Colonic mucosa (tissue), 4 donors: ENCODE data around the gene EFEMP1. TPM values are rescaled to one million over a fixed set of nuclear protein-coding genes. Genes with fewer than 3 reads are reported as not detected.

Experiments
- DNase-seq: peaks from one replicate; pipeline ENCODE4 v3.0.0-alpha.2; 2020
- H3K27ac ChIP-seq: fragments of 200-600 bp; one replicate; pipeline ENCODE4 v1.8.0; 2021
- H3K27me3 ChIP-seq: fragments of 200-600 bp; one replicate; pipeline ENCODE4 v1.8.0; 2021
- H3K36me3 ChIP-seq: fragments of 200-600 bp; one replicate; pipeline ENCODE4 v1.8.0; 2021
- H3K4me1 ChIP-seq: fragments of 200-600 bp; one replicate; pipeline ENCODE4 v1.8.0; 2021; ENCODE audit warnings: mild to moderate bottlenecking
- H3K4me3 ChIP-seq: fragments of 200-600 bp; one replicate; pipeline ENCODE4 v1.8.0; 2021
- H3K9ac ChIP-seq, 2 donors: one replicate each; pipeline ENCODE4 v1.7.0; 2013; ENCODE audit warnings: control low read depth in 2 of 2, low read depth in 2 of 2, low read length in 2 of 2
- H3K9me3 ChIP-seq: fragments of 200-600 bp; one replicate; pipeline ENCODE4 v1.8.0; 2021
- intact Hi-C: fragments of 100-400 bp; cut with DNase I; formaldehyde crosslinking; loops from one replicate; pipeline ENCODE4 v1.14.1; 2022
- total RNA-seq, 2 donors: library from RNA; stranded (reverse); fragmentation: NEBNext Ultra II Directional in 1 of 2; extraction: Animal tissue kit (Norgen Biotek cat#: 25700) in 1 of 2; gene quantifications; one replicate each; pipeline ENCODE4 v1.2.1, GENCODE V29; 2021
- TF ChIP-seq, protein P1 (sequence below): fragments of 200-600 bp; IDR thresholded peaks from one replicate; pipeline ENCODE4 v1.8.0; 2022; ENCODE audit warnings: antibody characterized with exemption, mild to moderate bottlenecking
- donor health status: healthy.
- donor health status: DM: no; HTN: no; CAD: no.
- donor health status: DM: no; HTN: no; CAD: no.

EFEMP1 gene
- total RNA-seq, 2 donors from 2014 or later, result 16.2 to 25.2 TPM

DNA sequence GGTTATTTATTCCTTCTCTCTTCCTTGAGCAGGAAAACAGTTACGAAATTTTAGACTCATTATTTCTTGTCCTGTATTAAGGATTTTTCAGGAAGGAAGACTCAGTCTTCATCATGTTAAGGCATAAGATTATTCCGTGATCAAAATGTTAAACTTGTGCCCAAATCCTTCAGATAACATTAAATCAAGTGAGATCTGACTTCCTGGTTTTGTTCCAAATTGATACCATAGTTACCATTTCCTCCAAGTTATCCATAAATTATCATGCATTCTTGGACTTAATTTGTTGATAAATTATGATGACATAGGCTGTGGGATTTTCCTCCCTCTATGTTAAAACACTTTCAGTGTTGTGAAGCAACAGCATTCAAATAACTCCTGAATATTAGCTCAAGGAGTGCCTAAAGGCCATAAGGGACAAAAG lies 31.9 kb downstream of the EFEMP1 start:
- H3K27ac ChIP-seq, result no peak overlapping the region
- intact Hi-C loops, result no loop called here

DNA sequence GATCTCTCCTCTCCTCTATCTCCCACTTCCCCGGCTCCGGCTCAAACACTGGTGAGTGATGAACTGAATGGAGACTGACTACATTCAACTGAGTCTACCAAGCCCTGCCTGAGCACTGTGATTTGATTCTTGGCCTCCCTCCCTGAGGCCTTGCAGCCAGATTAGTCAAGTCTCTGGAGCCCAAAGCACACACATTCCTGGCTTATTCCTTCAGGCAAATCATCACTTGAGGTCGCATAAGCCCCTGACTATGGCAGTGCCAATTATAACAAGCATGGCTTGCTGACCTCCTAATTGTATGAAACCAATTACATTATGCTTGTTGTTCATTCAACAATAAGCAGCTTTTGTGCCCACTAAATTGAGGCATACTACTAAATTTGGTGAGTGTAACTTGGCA lies 34.6 kb downstream of the EFEMP1 start:
- H3K27ac ChIP-seq, result no peak overlapping the region
- H3K9me3 ChIP-seq, result no peaks in the 10 kb centered on the region
- H3K27me3 ChIP-seq, result no peaks in the 10 kb centered on the region
- no peak overlapping the region for H3K4me3 ChIP-seq
- intact Hi-C loops, result no loop called here
- DNase-seq, result no peak
- H3K9ac ChIP-seq, result no peak overlapping the region
- no peaks in the 10 kb centered on the region for H3K4me1 ChIP-seq
- TF ChIP-seq, protein P1, sequence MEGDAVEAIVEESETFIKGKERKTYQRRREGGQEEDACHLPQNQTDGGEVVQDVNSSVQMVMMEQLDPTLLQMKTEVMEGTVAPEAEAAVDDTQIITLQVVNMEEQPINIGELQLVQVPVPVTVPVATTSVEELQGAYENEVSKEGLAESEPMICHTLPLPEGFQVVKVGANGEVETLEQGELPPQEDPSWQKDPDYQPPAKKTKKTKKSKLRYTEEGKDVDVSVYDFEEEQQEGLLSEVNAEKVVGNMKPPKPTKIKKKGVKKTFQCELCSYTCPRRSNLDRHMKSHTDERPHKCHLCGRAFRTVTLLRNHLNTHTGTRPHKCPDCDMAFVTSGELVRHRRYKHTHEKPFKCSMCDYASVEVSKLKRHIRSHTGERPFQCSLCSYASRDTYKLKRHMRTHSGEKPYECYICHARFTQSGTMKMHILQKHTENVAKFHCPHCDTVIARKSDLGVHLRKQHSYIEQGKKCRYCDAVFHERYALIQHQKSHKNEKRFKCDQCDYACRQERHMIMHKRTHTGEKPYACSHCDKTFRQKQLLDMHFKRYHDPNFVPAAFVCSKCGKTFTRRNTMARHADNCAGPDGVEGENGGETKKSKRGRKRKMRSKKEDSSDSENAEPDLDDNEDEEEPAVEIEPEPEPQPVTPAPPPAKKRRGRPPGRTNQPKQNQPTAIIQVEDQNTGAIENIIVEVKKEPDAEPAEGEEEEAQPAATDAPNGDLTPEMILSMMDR, result no peak
- H3K36me3 ChIP-seq, result no peaks in the 10 kb centered on the region

More for the DNA sequence above, 31.9 kb downstream of the EFEMP1 start:
- no peak for DNase-seq
- Histone ChIP-seq H3K9me3 (no peaks in the 10 kb centered on the region), H3K27me3 (no peaks in the 10 kb centered on the region), H3K36me3 (no peaks in the 10 kb centered on the region), H3K4me3 (no peak overlapping the region), H3K9ac (no peak overlapping the region), H3K4me1 (no peaks in the 10 kb centered on the region)
- TF ChIP-seq, protein P1, result no peak

DNA sequence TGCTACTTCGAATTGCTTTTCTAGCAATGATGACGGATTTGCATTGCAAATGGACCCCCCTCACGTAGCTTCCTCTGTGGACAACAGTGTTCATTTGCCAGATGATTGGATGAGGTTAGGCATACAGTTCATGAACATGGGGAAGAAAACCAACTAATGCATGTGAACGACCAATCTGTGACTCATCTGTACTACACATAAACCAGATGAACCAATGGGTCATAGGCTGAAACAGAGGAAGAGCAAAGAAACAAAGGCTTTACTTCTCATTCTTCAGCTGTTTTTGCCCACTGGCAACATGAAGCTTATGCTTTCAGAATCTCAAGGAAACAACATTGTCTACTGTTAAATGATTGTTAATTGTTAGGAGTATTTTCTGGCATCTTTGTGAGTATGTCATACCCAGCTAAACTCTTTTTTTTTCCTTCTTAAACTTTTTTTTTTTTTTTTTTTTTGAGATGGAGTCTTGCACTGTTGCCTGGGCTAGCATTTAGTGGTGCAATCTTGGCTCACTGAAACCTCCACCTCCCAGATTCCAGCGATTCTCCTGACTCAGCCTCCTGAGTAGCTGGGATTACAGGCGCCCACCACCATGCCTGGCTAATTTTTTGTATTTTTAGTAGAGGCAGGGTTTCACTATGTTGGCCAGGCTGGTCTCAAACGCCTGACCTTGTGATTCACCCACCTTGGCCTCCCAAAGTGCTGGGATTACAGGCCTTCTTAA lies 35.5 kb downstream of the EFEMP1 start:
- H3K36me3 ChIP-seq, result no peaks in the 10 kb centered on the region
- intact Hi-C loops, result no loop called here
- H3K9me3 ChIP-seq, result no peaks in the 10 kb centered on the region
- H3K27ac ChIP-seq, result no peak overlapping the region
- no peaks in the 10 kb centered on the region for H3K4me1 ChIP-seq
- DNase-seq, result no peak
- no peaks in the 10 kb centered on the region for H3K27me3 ChIP-seq
- H3K4me3 ChIP-seq, result no peak overlapping the region
- TF ChIP-seq, protein P1, result no peak
- H3K9ac ChIP-seq, result no peak overlapping the region

DNA sequence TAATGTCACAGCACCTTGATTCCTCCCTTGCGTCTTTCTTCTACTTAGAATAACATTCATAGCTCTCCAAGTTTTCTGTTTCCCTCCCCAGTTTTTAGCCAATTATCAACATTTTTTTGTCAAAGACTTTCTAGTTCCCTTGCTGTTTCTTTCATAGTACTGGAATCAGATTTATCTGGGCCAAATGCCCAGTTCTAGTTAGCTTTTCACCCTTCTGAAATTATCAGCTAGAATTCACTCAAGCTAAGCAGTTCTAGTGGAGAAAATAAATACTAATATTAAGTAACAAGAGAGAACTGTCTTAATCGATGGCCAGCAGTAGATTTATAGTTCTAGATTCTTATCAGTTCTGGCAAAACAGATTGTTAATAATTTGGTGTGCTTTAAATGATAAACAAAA lies 36.2 kb downstream of the EFEMP1 start:
- H3K27me3 ChIP-seq, result no peaks in the 10 kb centered on the region
- H3K4me1 ChIP-seq, result no peaks in the 10 kb centered on the region
- no peak overlapping the region for H3K27ac ChIP-seq
- no peak overlapping the region for H3K9ac ChIP-seq
- TF ChIP-seq, protein P1, result no peak
- DNase-seq, result no peak
- no peaks in the 10 kb centered on the region for H3K36me3 ChIP-seq
- intact Hi-C loops, result no loop called here
- no peak overlapping the region for H3K4me3 ChIP-seq
- no peaks in the 10 kb centered on the region for H3K9me3 ChIP-seq

DNA sequence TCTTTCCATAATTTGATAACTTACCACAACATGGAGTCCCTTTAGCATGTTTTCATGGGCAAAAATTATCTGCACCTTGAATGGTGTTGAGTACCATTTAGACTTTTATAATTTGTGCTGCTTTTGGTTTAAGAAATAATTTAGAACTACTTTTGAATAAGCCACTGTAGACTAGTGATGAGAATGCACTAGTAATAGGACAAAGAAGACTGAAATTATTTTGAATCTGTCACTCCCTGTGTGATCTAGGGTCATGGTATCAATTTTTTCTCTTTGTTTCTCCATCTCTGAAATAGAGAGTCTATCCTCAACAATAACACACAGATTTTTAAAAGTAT lies 37.7 kb downstream of the EFEMP1 start:
- Histone ChIP-seq H3K4me3 (no peak overlapping the region), H3K9ac (no peak overlapping the region), H3K9me3 (no peaks in the 10 kb centered on the region), H3K27ac (no peak overlapping the region), H3K36me3 (no peaks in the 10 kb centered on the region), H3K27me3 (no peaks in the 10 kb centered on the region), H3K4me1 (no peaks in the 10 kb centered on the region)
- no peak for DNase-seq
- TF ChIP-seq, protein P1, result no peak
- intact Hi-C loops, result no loop called here
